Urinary bladder (tissue), 4 donors: ENCODE measurements around the gene BUB1. TPM values are rescaled to one million over a fixed set of nuclear protein-coding genes. Genes with fewer than 3 reads are reported as not detected.

Experiments used
- DNase-seq: peaks from one replicate; pipeline ENCODE4 v3.0.0-alpha.2; 2015; ENCODE audit errors: extremely low spot score
- H3K27ac ChIP-seq: one replicate; pipeline ENCODE4 v1.5.1; 2013; ENCODE audit warnings: low read depth, mild to moderate bottlenecking, moderate library complexity
- H3K36me3 ChIP-seq: one replicate; pipeline ENCODE4 v1.6.1; 2013; ENCODE audit warnings: mild to moderate bottlenecking, moderate library complexity; ENCODE audit not compliant: insufficient read depth
- H3K4me1 ChIP-seq: one replicate; pipeline ENCODE4 v1.6.1; 2013; ENCODE audit warnings: mild to moderate bottlenecking, moderate library complexity; ENCODE audit not compliant: insufficient read depth
- H3K4me3 ChIP-seq: one replicate; pipeline ENCODE4 v1.5.1; 2013; ENCODE audit warnings: low read depth, low read length
- WGBS: extraction: QIAGEN DNeasy Blood & Tissue Kit; methylation state at CpG from one replicate; pipeline ENCODE4 v1.1.7; 2013; 5-methylcytosine and 5-hydroxymethylcytosine counted together
- polyA plus RNA-seq: library from polyadenylated mRNA; stranded (reverse); fragments of 200-250 nt; gene quantifications from one replicate; pipeline ENCODE4 v1.2.3, GENCODE V29; 2013
- total RNA-seq: library from RNA; depleted of rRNA; stranded (reverse); fragments of >200 nt; gene quantifications from one replicate; pipeline ENCODE4 v1.2.3, GENCODE V29; 2014
- donor health status: healthy with polysubstance abuse.
- donor health status: healthy.

Gene BUB1
- total and polyA plus RNA-seq, 2 donors, result 0.56 to 32.4 TPM

GRCh38 chr2:110679865-110680264 is 2.0 kb upstream of the BUB1 start:
- Histone ChIP-seq H3K4me1 (no peaks in the 10 kb centered on the region), H3K4me3 (no peak overlapping the region), H3K36me3 (no peaks in the 10 kb centered on the region), H3K27ac (no peak overlapping the region)
- WGBS, result 83% methylated on average over 12 of the region's 12 CpGs
- DNase-seq, result no peak

- WGBS, result 12% methylated on average over 9 of the region's 9 CpGs
- Histone ChIP-seq H3K4me1 (no peaks in the 10 kb centered on the region), H3K4me3 (no peak overlapping the region)
Observed at GRCh38 chr2:110679337-110679707, 1.5 kb upstream of the BUB1 start.

GRCh38 chr2:110678457-110679336 is 834 bp upstream of the BUB1 start:
- Histone ChIP-seq H3K4me3 (peak overlapping the region; percentile 62), H3K4me1 (no peaks in the 10 kb centered on the region), H3K27ac (peak overlapping the region; percentile 61), H3K36me3 (no peaks in the 10 kb centered on the region)
- DNase-seq, result peak; percentile 17
- under 1% methylated on average over 28 of the region's 28 CpGs for WGBS

More at GRCh38 chr2:110679337-110679707, 1.5 kb upstream of the BUB1 start:
- H3K36me3 ChIP-seq, result no peaks in the 10 kb centered on the region
- DNase-seq, result no peak
- no peak overlapping the region for H3K27ac ChIP-seq

DNA sequence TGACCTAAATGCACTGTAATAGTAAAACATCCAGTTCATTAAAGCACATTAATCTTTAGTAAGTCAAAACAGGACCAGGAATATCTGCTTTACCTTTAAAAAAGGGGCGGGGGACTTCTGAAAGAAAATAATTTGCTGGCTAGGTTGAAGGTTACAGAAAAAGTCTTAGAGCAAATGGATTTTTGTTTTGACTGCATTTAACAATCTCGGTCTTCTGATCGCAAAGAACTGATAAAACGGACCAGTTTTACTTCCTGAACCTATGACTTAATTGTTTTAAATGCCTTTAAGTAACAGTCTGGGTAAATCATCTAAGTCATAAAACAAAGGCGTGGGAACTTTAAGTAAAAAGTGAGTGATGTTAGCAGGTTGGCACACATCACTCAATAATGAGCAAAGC is 783 bp downstream of the BUB1 start:
- Histone ChIP-seq H3K4me3 (no peak overlapping the region), H3K27ac (no peak overlapping the region), H3K4me1 (no peaks in the 10 kb centered on the region), H3K36me3 (no peaks in the 10 kb centered on the region)
- no peak for DNase-seq
- 7% methylated on average over 5 of the region's 5 CpGs for WGBS

- WGBS, result 87% methylated on average over 6 of the region's 6 CpGs
- no peak for DNase-seq
- Histone ChIP-seq H3K4me1 (no peaks in the 10 kb centered on the region), H3K36me3 (no peaks in the 10 kb centered on the region), H3K4me3 (no peak overlapping the region), H3K27ac (no peak overlapping the region)
Observed at GRCh38 chr2:110675679-110676078, 2.2 kb downstream of the BUB1 start.

- no peak overlapping the region for H3K27ac ChIP-seq
- WGBS, result 43% methylated on average over 7 of the region's 7 CpGs
- no peak overlapping the region for H3K4me3 ChIP-seq
- H3K4me1 ChIP-seq, result no peaks in the 10 kb centered on the region
- no peaks in the 10 kb centered on the region for H3K36me3 ChIP-seq
- DNase-seq, result no peak
Observed at GRCh38 chr2:110674620-110675555, 3.0 kb downstream of the BUB1 start.

GRCh38 chr2:110673201-110673600 is 4.7 kb downstream of the BUB1 start:
- Histone ChIP-seq H3K36me3 (no peaks in the 10 kb centered on the region), H3K27ac (no peak overlapping the region), H3K4me1 (no peaks in the 10 kb centered on the region), H3K4me3 (no peak overlapping the region)
- DNase-seq, result no peak
- WGBS, result 98% methylated on average over 4 of the region's 4 CpGs

DNA sequence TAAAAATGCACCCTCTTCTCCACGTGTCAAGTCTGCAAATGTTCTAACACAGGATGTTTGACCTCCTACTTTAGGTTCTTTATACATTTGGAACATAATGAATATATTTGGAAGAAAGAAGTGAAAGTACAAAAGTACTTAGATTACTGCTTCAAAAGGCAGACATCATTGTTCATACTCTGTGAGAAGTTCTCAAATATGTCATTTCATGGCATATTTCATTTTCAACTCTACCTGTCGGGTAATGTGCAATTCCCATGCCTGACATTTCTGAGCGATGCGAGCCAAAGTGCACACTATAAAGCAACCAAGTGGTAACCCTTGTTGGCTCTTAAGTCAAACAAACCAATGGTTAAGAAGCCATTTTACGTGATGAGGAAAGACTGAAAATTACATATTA is 7.0 kb downstream of the BUB1 start:
- no peaks in the 10 kb centered on the region for H3K36me3 ChIP-seq
- H3K4me1 ChIP-seq, result no peaks in the 10 kb centered on the region
- H3K4me3 ChIP-seq, result no peak overlapping the region
- WGBS, result 96% methylated on average over 5 of the region's 5 CpGs
- no peak for DNase-seq
- H3K27ac ChIP-seq, result no peak overlapping the region

DNA sequence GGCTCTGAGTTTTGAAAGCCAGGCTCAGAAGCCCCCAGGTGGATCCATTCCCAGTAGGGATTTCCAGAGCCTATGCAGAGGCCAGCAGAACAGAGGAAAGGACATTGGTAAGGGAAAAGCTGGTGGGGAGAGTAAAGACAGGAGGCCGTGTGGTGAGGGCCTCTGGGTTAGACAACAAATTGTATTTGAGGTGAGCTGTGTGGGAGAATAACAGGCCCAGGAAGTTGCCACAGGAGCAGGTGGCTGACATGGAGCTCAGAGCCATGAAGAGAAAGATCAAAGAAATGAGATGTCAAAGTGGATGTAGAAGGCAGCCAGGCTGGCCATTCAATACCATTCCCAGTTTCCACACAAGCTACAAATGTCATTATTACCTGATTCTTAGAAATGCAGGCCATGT is 8.8 kb downstream of the BUB1 start:
- no peak overlapping the region for H3K4me3 ChIP-seq
- DNase-seq, result no peak
- 85% methylated on average over 1 of the region's 1 CpG for WGBS
- H3K36me3 ChIP-seq, result no peaks in the 10 kb centered on the region
- no peaks in the 10 kb centered on the region for H3K4me1 ChIP-seq
- no peak overlapping the region for H3K27ac ChIP-seq

DNA sequence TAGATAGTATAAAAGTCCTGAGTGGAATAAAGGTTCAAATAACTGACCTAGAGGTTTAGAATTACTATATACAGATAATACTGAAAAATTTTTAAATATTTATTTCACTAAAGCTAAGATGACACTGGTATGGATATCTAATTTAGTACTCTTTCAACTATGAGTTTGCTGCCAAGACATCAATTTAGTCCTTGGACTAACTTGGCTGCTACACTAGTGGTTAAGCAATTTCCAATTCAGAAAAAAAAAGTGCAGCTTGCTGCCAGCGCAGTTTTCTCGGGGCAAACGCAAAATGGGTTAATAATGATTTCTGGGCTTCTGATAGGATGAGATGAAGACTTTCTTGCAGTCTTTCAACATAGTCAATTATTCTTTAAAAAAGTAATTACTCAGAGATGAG is 10.8 kb downstream of the BUB1 start:
- H3K4me1 ChIP-seq, result no peaks in the 10 kb centered on the region
- WGBS, result 68% methylated on average over 3 of the region's 3 CpGs
- H3K27ac ChIP-seq, result no peak overlapping the region
- H3K4me3 ChIP-seq, result no peak overlapping the region
- no peak for DNase-seq
- no peaks in the 10 kb centered on the region for H3K36me3 ChIP-seq

- no peaks in the 10 kb centered on the region for H3K36me3 ChIP-seq
- 92% methylated on average over 2 of the region's 2 CpGs for WGBS
- DNase-seq, result no peak
- H3K4me3 ChIP-seq, result no peak overlapping the region
- no peaks in the 10 kb centered on the region for H3K4me1 ChIP-seq
- no peak overlapping the region for H3K27ac ChIP-seq
Observed at GRCh38 chr2:110664135-110664534, 13.7 kb downstream of the BUB1 start.

GRCh38 chr2:110662560-110662959 is 15.3 kb downstream of the BUB1 start:
- H3K27ac ChIP-seq, result no peak overlapping the region
- 96% methylated on average over 2 of the region's 2 CpGs for WGBS
- no peak overlapping the region for H3K4me3 ChIP-seq
- no peak for DNase-seq
- no peaks in the 10 kb centered on the region for H3K4me1 ChIP-seq
- no peaks in the 10 kb centered on the region for H3K36me3 ChIP-seq

GRCh38 chr2:110660558-110660957 is 17.3 kb downstream of the BUB1 start:
- WGBS, result 91% methylated on average over 3 of the region's 3 CpGs
- no peak overlapping the region for H3K27ac ChIP-seq
- DNase-seq, result no peak
- no peaks in the 10 kb centered on the region for H3K4me1 ChIP-seq
- H3K36me3 ChIP-seq, result no peaks in the 10 kb centered on the region
- no peak overlapping the region for H3K4me3 ChIP-seq

DNA sequence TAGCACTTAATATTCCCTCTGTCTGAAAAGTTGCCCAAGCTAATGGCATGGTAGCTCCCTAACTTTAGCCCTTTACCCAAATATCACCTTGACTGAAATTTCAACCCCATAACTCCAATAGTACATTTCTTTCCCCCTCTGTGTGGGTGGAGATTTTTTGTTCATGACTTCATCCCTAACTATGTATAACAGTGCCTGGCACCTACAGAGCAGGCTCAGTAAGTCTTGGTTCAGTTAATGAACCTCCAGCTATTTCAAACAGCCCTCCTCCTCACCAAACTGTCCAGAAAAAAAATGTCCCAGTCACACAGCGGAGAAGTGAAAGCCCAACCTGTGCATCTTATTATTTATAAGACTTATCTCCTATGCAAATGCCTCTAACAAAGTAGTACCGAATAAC is 18.6 kb downstream of the BUB1 start:
- no peaks in the 10 kb centered on the region for H3K4me1 ChIP-seq
- no peak for DNase-seq
- no peak overlapping the region for H3K4me3 ChIP-seq
- H3K27ac ChIP-seq, result no peak overlapping the region
- H3K36me3 ChIP-seq, result no peaks in the 10 kb centered on the region
- WGBS, result 94% methylated on average over 2 of the region's 2 CpGs
